Measurements from ENCODE around the gene MAPK10. TPM values are rescaled to one million over a fixed set of nuclear protein-coding genes. Genes with fewer than 3 reads are reported as not detected.

The MAPK10 gene
- total and polyA plus RNA-seq, 4 donors, result 0.82 to 3.6 (median 2.3) TPM

- no peak for TF ChIP-seq RAD21 (IDR thresholded peaks at IDR 0.05)
- TF ChIP-seq ZBTB33 (IDR thresholded peaks at IDR 0.05), result no peak
- no peak for TF ChIP-seq REST (IDR thresholded peaks at IDR 0.05)
- no peak for TF ChIP-seq SP1 (IDR thresholded peaks at IDR 0.05)
- TF ChIP-seq CTCF (IDR thresholded peaks at IDR 0.05; ENCODE audit: low read depth, low read length, missing input control), result no peak
- TF ChIP-seq GABPA (IDR thresholded peaks at IDR 0.05 in 1 of 2, conservative IDR thresholded peaks at IDR 0.05 in 1 of 2), result no peak
- no peak for TF ChIP-seq HNF4G (IDR thresholded peaks at IDR 0.05)
- no peak for TF ChIP-seq FOXA1 (IDR thresholded peaks at IDR 0.05)
- TF ChIP-seq JUND (IDR thresholded peaks at IDR 0.05), result no peak
- no peak for TF ChIP-seq EGR1 (IDR thresholded peaks at IDR 0.05; ENCODE audit: low read depth in 2 of 2)
- TF ChIP-seq ATF3 (IDR thresholded peaks at IDR 0.05), result no peak
- no peak for TF ChIP-seq RXRA (IDR thresholded peaks at IDR 0.05)
- no peak overlapping the region for H3K27ac ChIP-seq (ENCODE audit: low read depth in 1 of 2, low read length in 2 of 2)
- no peaks in the 10 kb centered on the region for H3K4me1 ChIP-seq (ENCODE audit: control insufficient read depth in 4 of 4, insufficient read depth in 4 of 4, low read length in 3 of 4)
- H3K36me3 ChIP-seq (ENCODE audit: control insufficient read depth in 4 of 4, insufficient read depth in 3 of 4, low read depth in 1 of 4, low read length in 3 of 4), result no peaks in the 10 kb centered on the region
- no peak overlapping the region for H3K9ac ChIP-seq (ENCODE audit: low read depth in 1 of 2, low read length in 2 of 2)
- peaks cover 0 to 4% (median 3%) of the 10 kb centered on the region in 4 donors for H3K27me3 ChIP-seq (ENCODE audit: control insufficient read depth in 4 of 4, insufficient read depth in 4 of 4, low read length in 3 of 4)
- no peak for DNase-seq (ENCODE audit: low spot score)
- no peak overlapping the region for H3K4me3 ChIP-seq (ENCODE audit: low read depth in 1 of 3, low read length in 3 of 3)
- H3K9me3 ChIP-seq (ENCODE audit: control insufficient read depth in 4 of 4, low read length in 3 of 4), result no peaks in the 10 kb centered on the region
These were observed 2.7 kb upstream of the MAPK10 start for GRCh38 chr4:86362510-86362909.

GRCh38 chr4:86358257-86358656 lies 1.6 kb downstream of the MAPK10 start:
- Histone ChIP-seq H3K4me3 (ENCODE audit: low read depth in 1 of 3, low read length in 3 of 3) (no peak overlapping the region), H3K9me3 (ENCODE audit: control insufficient read depth in 4 of 4, low read length in 3 of 4) (no peaks in the 10 kb centered on the region), H3K27ac (ENCODE audit: low read depth in 1 of 2, low read length in 2 of 2) (no peak overlapping the region), H3K27me3 (ENCODE audit: control insufficient read depth in 4 of 4, insufficient read depth in 4 of 4, low read length in 3 of 4) (peaks cover 0 to 4% (median 3%) of the 10 kb centered on the region in 4 donors), H3K9ac (ENCODE audit: low read depth in 1 of 2, low read length in 2 of 2) (no peak overlapping the region), H3K4me1 (ENCODE audit: control insufficient read depth in 4 of 4, insufficient read depth in 4 of 4, low read length in 3 of 4) (no peaks in the 10 kb centered on the region), H3K36me3 (ENCODE audit: control insufficient read depth in 4 of 4, insufficient read depth in 3 of 4, low read depth in 1 of 4, low read length in 3 of 4) (no peaks in the 10 kb centered on the region)
- no peak for DNase-seq (ENCODE audit: low spot score)
- WGBS, result 51% methylated on average over 3 of the region's 3 CpGs
- TF ChIP-seq YY1 (IDR thresholded peaks at IDR 0.05) (no peak), GABPA (IDR thresholded peaks at IDR 0.05 in 1 of 2, conservative IDR thresholded peaks at IDR 0.05 in 1 of 2) (no peak), HNF4A (conservative IDR thresholded peaks at IDR 0.05) (no peak), REST (IDR thresholded peaks at IDR 0.05) (no peak), EGR1 (IDR thresholded peaks at IDR 0.05; ENCODE audit: low read depth in 2 of 2) (no peak), ZBTB33 (IDR thresholded peaks at IDR 0.05) (no peak), FOXA2 (IDR thresholded peaks at IDR 0.05) (no peak), NR2F2 (IDR thresholded peaks at IDR 0.05) (no peak), SP1 (IDR thresholded peaks at IDR 0.05) (no peak), RAD21 (IDR thresholded peaks at IDR 0.05) (no peak), CTCF (IDR thresholded peaks at IDR 0.05; ENCODE audit: low read depth, low read length, missing input control) (no peak), JUND (IDR thresholded peaks at IDR 0.05) (no peak)

Measured in liver (tissue), 9 donors.